HUES64 (cell line): ENCODE results near the gene VPS37D. TPM values are rescaled to one million over a fixed set of nuclear protein-coding genes. Genes with fewer than 3 reads are reported as not detected.
"Not testable (repeated sequence)": the region's sequence is repeated elsewhere in the genome, so short reads cannot be mapped to it uniquely, and the experiment has no call there.

Experiments
- H3K27ac ChIP-seq: 2 replicates; pipeline ENCODE4 v1.7.0; 2013; ENCODE audit warnings: low read depth, low read length, inconsistent platforms
- H3K27me3 ChIP-seq: 2 replicates; pipeline ENCODE4 v1.6.1; 2013; ENCODE audit warnings: mild to moderate bottlenecking, low read length; ENCODE audit not compliant: insufficient read depth
- H3K36me3 ChIP-seq: 2 replicates; pipeline ENCODE4 v1.6.1; 2013; ENCODE audit warnings: mild to moderate bottlenecking, low read length; ENCODE audit not compliant: insufficient read depth
- H3K4me1 ChIP-seq: 2 replicates; pipeline ENCODE4 v1.6.1; 2013; ENCODE audit warnings: mild to moderate bottlenecking, low read length, moderate library complexity; ENCODE audit not compliant: insufficient read depth
- H3K4me3 ChIP-seq: 2 replicates; pipeline ENCODE4 v1.5.1; 2013; ENCODE audit warnings: mild to moderate bottlenecking, low read length, moderate library complexity
- H3K9ac ChIP-seq: 2 replicates; pipeline ENCODE4 v1.6.1; 2013; ENCODE audit warnings: mild to moderate bottlenecking, low read depth, low read length
- H3K9me3 ChIP-seq: 2 replicates; pipeline ENCODE4 v1.6.1; 2013; ENCODE audit warnings: low read depth, low read length; ENCODE audit not compliant: insufficient read depth
- WGBS: fragments of 150-250, 120-280 bp; methylation state at CpG from one replicate; pipeline ENCODE4 v1.1.7; 2013; ENCODE audit warnings: missing lambda C conversion rate; 5-methylcytosine and 5-hydroxymethylcytosine counted together
- polyA plus RNA-seq, 2 experiments: library from polyadenylated mRNA; stranded (reverse); fragments of 50-300 nt; gene quantifications; one replicate each; pipeline ENCODE4 v1.2.3, GENCODE V29; 2013

Gene VPS37D, protein sequence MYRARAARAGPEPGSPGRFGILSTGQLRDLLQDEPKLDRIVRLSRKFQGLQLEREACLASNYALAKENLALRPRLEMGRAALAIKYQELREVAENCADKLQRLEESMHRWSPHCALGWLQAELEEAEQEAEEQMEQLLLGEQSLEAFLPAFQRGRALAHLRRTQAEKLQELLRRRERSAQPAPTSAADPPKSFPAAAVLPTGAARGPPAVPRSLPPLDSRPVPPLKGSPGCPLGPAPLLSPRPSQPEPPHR
- polyA plus RNA-seq (2013, experiment 1 of 2) = 2.5 TPM
- polyA plus RNA-seq (2013, experiment 2 of 2) = 3.6 TPM

- 3% methylated on average over 79 of the region's 79 CpGs for WGBS
- no peak within 1 kb of the TSS for H3K27ac ChIP-seq
Observed at GRCh38 chr7:73667344-73668102, at the start of gene VPS37D. TSS of gene VPS37D (plus strand) at chr7:73667831. CDS start at chr7:73667959, 128 bp downstream.

GRCh38 chr7:73618538-73618937 is 49.1 kb upstream of the VPS37D start:
- 85% methylated on average over 4 of the region's 4 CpGs for WGBS
- H3K36me3 ChIP-seq = no peaks in the 10 kb centered on the region
- no peaks in the 10 kb centered on the region; the same call in 1 of the 2 replicates for H3K4me1 ChIP-seq
- no peak overlapping the region for H3K27ac ChIP-seq
- H3K27me3 ChIP-seq = peaks cover 19% of the 10 kb centered on the region
- no peak overlapping the region for H3K4me3 ChIP-seq
- H3K9me3 ChIP-seq = no peaks in the 10 kb centered on the region
- H3K9ac ChIP-seq = no peak overlapping the region

More at GRCh38 chr7:73667344-73668102, at the start of gene VPS37D:
- Histone ChIP-seq H3K27me3 (peaks cover 7% of the 10 kb centered on the region; the same call in 1 of the 2 replicates), H3K9me3 (no peaks in the 10 kb centered on the region), H3K4me3 (peak within 1 kb of the TSS; percentile 57), H3K9ac (0 out of 2 replicates have a peak within 1 kb of the TSS, but pooled peaks have one; percentile 44), H3K4me1 (peaks cover 8% of the 10 kb centered on the region; the same call in 1 of the 2 replicates), H3K36me3 (no peaks in the 10 kb centered on the region)

DNA sequence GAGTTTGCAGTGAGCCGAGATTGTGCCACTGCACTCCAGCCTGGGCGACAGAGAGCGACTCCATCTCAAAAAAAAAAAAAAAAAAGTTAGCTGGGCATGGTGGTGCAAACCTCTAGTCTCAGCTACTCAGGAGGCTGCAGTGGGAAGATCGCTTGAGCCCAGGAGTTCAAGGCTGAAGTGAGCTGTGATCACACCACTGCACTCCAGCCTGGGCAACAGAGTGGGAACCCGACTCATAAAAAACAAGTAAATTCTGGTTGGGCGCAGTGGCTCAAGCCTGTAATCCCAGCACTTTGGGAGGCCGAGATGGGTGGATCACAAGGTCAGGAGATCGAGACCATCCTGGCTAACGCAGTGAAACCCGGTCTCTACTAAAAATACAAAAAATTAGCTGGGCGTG is 48.2 kb upstream of the VPS37D start:
- H3K4me1 ChIP-seq, H3K9ac ChIP-seq, H3K9me3 ChIP-seq, H3K27ac ChIP-seq, H3K4me3 ChIP-seq, H3K36me3 ChIP-seq: not testable (repeated sequence)
- peaks cover 27% of the 10 kb centered on the region for H3K27me3 ChIP-seq
- WGBS = 89% methylated on average over 9 of the region's 11 CpGs

GRCh38 chr7:73621168-73622063 is 46.2 kb upstream of the VPS37D start:
- H3K4me1 ChIP-seq = no peaks in the 10 kb centered on the region; the same call in 1 of the 2 replicates
- no peak overlapping the region for H3K27ac ChIP-seq
- H3K4me3 ChIP-seq = no peak overlapping the region
- peaks cover 38% of the 10 kb centered on the region for H3K27me3 ChIP-seq
- 57% methylated on average over 7 of the region's 7 CpGs for WGBS
- H3K9me3 ChIP-seq = no peaks in the 10 kb centered on the region
- H3K36me3 ChIP-seq = no peaks in the 10 kb centered on the region
- H3K9ac ChIP-seq = no peak overlapping the region

GRCh38 chr7:73622527-73622908 is 45.1 kb upstream of the VPS37D start:
- no peak overlapping the region for H3K27ac ChIP-seq
- no peaks in the 10 kb centered on the region for H3K36me3 ChIP-seq
- peaks cover 43% of the 10 kb centered on the region for H3K27me3 ChIP-seq
- H3K9ac ChIP-seq = no peak overlapping the region
- 45% methylated on average over 2 of the region's 2 CpGs for WGBS
- peak overlapping the region; percentile 76 for H3K4me3 ChIP-seq
- no peaks in the 10 kb centered on the region for H3K9me3 ChIP-seq
- H3K4me1 ChIP-seq = no peaks in the 10 kb centered on the region; the same call in 1 of the 2 replicates

DNA sequence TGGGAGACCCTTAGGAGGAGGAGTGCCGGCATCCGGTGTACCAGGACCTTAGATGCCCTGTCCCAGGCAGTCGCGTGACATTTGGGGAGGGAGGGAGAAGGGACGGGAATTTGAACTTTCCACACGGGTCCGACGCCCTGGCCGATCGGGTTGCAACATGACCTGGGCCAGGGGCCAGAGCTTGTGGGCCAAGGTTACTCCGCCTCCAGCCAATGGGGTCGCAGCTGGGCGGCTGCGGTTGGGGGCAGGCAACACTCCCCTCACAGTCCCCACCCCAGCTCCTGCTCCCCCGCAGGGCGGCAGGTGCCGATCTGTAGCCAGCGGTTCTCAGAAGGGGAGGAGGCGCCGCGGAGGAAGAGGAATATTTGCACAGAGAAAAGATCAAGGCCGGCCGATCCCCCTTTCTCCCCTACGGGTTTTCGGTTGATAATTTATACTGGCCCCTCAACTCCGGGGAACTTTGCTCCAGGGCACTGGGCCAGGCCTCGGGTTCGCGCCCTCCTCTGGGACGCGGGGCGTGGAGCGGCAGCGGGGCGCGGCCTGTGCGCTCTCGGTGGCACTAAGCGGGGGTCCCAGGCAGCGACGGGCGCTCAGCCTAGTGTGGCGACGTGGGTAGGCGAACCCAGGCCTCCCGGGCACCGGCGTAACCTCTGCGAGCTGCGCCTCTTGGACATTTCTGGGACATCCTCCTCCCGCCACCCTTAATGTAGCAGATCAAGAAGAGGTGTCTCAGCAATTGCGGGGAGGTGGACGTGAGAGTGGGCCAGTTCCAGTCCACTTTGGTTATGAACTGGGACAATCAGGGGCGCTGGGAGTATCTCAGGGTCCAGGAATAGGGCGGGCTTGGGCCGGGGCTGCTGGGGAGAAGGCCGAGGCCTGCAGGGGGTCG is 44.5 kb upstream of the VPS37D start:
- Histone ChIP-seq H3K36me3 (no peaks in the 10 kb centered on the region), H3K9ac (no peak overlapping the region), H3K9me3 (no peaks in the 10 kb centered on the region), H3K27ac (no peak overlapping the region), H3K4me3 (peak overlapping the region; percentile 76), H3K27me3 (peaks cover 43% of the 10 kb centered on the region), H3K4me1 (no peaks in the 10 kb centered on the region; the same call in 1 of the 2 replicates)
- WGBS = 1% methylated on average over 58 of the region's 58 CpGs

DNA sequence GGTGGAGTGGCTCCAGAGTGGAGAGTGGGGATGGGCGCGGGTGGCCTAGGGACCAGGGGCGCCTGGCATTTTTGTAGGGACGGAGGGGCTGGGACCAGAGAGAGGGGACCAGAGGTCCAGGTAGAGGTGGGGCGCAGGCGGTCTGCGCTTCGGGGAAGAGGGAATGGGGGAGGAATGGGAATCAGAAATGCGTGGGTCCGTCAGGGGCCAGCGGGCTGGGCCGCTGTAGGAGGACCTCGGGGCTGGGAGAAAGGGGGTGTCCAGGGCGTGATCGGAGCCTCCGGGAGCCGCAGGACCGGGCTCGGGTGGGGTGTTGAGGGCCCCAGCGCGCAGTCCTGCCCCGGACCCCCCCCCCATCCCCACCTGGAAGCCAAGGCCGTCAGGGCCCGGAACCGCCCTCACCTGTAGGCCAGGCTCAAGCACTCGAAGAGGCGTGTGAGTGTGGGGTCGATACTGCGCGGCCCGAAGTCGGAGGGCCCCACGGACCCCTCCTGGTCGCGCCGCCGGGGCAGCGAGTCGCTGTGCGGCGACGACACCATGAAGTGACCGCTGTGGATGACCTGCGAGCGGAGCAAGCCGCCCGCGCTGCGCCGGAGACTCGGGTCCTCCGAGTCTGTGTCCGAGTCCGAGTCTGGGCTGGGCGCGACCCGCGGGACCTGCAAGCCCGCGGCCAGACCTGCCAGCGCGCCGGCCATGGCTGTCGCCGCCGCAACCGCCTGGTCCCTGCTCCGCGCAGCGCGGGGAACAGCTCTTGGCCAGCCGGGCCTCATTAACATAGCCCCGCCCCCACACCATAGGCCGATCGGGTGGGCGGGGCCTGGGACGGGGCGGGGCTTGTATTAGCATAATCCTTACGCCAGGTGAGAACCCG is 43.6 kb upstream of the VPS37D start, which contains the start of gene MLXIPL:
Gene MLXIPL (minus strand): TSS at position 725 of the 871 bp plus-strand sequence. CDS start 30 bp downstream, at position 695.
- peaks cover 49% of the 10 kb centered on the region for H3K27me3 ChIP-seq
- peak within 1 kb of the TSS; percentile 76 for H3K4me3 ChIP-seq
- H3K4me1 ChIP-seq = no peaks in the 10 kb centered on the region; the same call in 1 of the 2 replicates
- 1% methylated on average over 80 of the region's 80 CpGs for WGBS
- no peaks in the 10 kb centered on the region for H3K36me3 ChIP-seq
- H3K27ac ChIP-seq = no peak within 1 kb of the TSS
- H3K9me3 ChIP-seq = no peaks in the 10 kb centered on the region
- H3K9ac ChIP-seq = peak within 1 kb of the TSS; percentile 47; the same call in 1 of the 2 replicates

DNA sequence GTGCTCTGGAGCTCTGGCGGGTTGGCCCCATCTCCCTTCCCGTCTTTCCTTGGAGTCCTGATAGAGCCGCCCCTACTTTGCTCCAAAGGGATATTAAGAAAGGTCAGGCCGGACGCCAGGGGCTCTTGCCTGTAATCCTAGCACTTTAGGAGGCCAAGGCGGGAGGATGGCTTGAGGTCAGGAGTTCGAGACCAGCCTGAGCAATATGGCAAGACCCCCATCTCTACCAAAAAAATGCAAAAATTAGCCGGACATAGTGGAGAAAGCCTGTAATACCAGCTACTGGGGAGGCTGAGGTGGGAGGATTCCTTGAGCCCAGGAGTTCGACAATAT is 43.0 kb upstream of the VPS37D start:
- H3K4me1 ChIP-seq = no peaks in the 10 kb centered on the region; the same call in 1 of the 2 replicates
- no peak overlapping the region for H3K9ac ChIP-seq
- WGBS = 43% methylated on average over 9 of the region's 9 CpGs
- H3K9me3 ChIP-seq = no peaks in the 10 kb centered on the region
- H3K27ac ChIP-seq = no peak overlapping the region
- H3K36me3 ChIP-seq = no peaks in the 10 kb centered on the region
- H3K4me3 ChIP-seq = peak overlapping the region; percentile 76
- peaks cover 49% of the 10 kb centered on the region for H3K27me3 ChIP-seq

- Histone ChIP-seq H3K4me1 (no peaks in the 10 kb centered on the region; the same call in 1 of the 2 replicates), H3K27ac (no peak overlapping the region), H3K9ac (no peak overlapping the region), H3K36me3 (no peaks in the 10 kb centered on the region), H3K27me3 (peaks cover 49% of the 10 kb centered on the region), H3K9me3 (no peaks in the 10 kb centered on the region), H3K4me3 (no peak overlapping the region)
- 90% methylated on average over 11 of the region's 11 CpGs for WGBS
Observed at GRCh38 chr7:73625276-73625675, 42.4 kb upstream of the VPS37D start.
